NAMALWA (cell line): ENCODE data around the gene PMM2.

Experiments used
- DNase-seq: peaks from one replicate; pipeline ENCODE4 v3.0.0-alpha.2; 2015; ENCODE audit warnings: low spot score

The PMM2 gene

DNA sequence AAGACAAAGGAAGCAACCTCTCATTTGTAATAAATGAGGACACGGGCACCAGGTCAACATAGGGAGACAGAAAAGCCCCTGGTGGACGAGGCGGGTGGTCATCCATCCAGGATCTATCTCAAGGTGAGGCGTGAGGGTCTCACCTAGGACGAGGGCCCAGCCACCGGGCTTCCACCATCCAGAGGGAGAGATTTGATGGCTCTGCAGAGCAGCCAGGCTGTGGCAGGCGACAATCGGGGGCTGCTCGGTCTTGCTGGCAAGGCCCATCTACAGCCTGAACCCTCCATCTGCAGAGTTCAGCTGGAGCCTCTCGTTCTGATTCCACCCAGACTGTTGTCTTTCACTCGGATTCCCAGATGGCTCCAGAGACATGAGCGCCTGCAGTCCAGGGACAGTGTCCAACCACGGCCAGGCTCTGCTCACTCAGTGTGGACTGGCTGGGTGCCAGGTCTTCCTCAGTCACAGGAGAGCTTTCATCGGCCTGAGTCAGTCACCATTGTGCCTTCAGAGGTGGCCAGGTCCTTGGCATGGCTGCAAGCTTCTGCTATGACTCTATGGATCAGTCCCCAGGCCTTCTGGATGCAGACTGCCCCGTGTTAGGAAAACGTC lies 90.4 kb downstream of the PMM2 start:
- DNase-seq = no peak

DNA sequence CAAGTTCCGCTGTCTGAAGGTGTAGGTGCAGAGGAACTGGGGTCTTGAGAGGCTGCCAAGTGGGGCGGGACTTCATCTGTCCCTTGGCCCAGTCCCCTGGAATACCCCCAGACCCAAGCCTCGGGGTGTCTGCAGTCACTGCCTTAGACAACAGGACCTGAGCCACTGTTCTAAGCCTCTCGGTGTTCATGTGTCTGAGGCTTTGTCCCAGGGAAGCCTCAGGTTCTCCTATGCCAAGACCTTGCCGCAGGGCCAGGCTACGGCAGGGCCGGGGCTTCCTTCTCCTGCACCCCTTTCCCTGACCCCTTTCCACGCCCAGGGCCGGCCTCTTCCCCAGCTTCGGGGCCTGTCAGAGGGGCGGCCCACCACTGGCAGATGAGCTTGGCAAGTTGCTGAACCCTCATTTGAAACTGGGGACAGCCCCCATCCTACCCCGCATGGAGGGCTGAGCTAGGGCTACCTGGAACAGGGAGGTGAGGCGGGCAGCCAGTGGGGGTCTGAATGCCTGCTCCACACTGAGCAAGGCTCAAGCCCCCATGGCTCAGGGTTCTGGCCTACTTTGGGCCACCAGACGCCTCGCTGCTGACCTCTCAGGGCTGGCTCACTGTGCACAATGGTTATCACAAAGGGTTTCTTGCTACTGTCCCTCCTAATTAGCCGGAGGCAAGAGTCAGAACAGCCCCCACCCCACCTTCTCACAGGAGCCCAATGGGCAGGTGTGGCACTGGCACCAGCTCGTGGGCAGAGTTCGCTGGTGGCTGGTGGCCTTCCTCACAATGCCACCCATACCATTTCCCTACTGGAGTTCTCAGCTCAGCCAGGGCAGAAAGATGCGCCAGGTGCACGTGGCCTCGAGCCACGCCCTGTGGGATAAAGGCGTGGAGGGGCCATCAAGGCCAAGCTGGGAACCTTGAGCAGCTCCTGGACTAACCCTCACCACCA lies 91.6 kb downstream of the PMM2 start:
- no peak for DNase-seq

- DNase-seq = no peak
Observed at GRCh38 chr16:8889893-8890548, 92.4 kb downstream of the PMM2 start.

GRCh38 chr16:8890549-8890921 lies 92.9 kb downstream of the PMM2 start:
- DNase-seq = no peak

- no peak for DNase-seq
Observed at GRCh38 chr16:8892101-8892575, 94.5 kb downstream of the PMM2 start.

DNA sequence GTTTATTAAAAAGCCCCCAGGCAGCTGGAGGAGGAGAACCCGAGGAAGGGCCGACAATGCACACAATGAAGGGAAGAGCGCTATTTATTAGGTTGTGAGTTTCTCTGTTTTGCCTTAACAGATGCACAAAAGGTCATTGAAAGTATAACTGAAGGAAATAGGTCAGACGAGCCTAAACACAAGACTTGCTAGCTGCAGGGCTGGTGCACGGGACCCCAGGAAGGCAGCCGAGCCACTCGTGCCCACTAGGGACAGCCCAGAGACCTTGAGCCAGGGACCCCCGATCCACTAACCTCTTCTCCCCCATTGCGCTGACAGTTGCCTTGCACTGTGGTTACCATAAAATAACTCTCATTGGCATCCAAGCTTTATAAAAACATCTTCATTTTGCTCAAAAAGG lies 95.8 kb downstream of the PMM2 start:
- DNase-seq = no peak

DNA sequence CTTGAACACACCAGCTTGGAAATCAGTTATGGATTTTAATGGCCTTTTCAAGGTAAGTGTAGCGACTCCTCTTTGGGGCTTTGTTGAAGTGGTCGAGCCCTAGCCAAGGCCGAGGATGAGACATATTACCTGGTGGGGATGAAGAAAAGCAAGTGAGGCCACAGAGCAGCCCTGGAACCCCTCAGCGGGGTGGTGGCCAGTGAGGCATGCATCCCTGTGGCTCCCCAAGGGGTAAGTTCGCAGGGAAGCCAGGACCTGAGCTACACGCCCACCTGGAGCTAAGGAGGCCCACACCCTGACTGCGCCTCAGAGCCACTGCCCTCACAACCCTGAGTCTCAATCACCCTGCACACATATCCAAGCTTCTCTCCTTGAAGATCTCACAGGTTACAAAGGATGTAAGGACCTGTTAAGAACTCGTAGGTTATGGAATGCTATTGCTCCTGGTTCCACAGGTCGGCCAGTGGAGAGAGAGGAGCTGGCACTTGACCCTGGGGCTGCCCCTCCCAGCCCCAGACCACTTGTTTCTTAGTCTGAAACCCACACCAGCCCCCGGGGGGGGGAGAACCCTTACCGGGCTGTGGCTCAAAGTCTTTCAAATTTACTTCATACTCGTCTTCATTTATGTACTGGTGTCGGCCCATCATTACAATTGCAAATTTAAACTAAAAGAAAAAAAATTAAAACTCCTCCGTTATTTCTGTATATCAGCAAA lies 96.5 kb downstream of the PMM2 start:
- no peak for DNase-seq

DNA sequence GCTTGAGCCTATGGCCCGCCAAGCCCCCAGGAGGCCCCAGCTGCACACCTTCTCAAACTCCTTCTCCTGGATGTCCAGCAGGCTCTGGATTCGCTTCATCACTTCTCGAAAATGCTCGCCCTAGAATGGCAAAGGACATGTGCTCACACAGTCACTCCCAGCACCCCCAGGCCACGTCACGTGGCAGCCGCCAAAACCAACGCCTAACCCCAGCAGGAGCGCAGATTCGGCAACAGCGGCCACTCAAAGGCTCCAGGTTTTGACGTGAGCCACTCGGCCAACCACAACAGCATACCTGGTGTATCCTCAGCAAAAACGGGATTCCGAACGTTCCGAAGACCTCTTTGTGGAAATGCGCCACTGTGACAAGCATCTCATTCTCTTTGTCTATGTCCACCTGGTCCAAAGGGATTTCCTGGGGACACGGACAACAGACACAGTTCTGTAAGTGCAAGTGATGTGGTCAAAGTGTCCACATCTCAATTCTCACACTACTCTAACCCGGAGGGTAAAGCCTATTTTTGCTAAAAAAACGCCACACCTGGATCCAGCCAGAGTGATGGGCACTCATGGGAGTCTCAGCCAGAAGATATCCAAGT lies 97.2 kb downstream of the PMM2 start:
- no peak for DNase-seq

- DNase-seq = no peak
Observed at GRCh38 chr16:8898660-8899318, 101.2 kb downstream of the PMM2 start.
